Panc1 (cell line): ENCODE results near the gene PTPN9. TPM values are rescaled to one million over a fixed set of nuclear protein-coding genes. Genes with fewer than 3 reads are reported as not detected.
A peak's percentile ranks its signal among the peaks of the same experiment; 100 is the strongest.
"Not testable (repeated sequence)": the region's sequence is repeated elsewhere in the genome, so short reads cannot be mapped to it uniquely, and the experiment has no call there.

ENCODE experiments used
- ATAC-seq: fragments of 200-7000 bp; cut with Tn5 transposase; 2 replicates; pipeline ENCODE4 v1.9.1; 2020; ENCODE audit warnings: mild to moderate bottlenecking, moderate library complexity
- BruUV-seq: library from RNA; stranded (reverse); fragments of 400-500 nt; replicated peaks from 2 replicates; lab custom pipeline; 2021; lab: Mats Ljungman, UMichigan
- CTCF ChIA-PET: fragments of 300-600 bp; sonication (Branson Sonifier 250); formaldehyde crosslinking; loops from one replicate; lab custom pipeline; 2022; ENCODE audit warnings: antibody characterized with exemption; lab: Charles Lee
- POLR2A ChIA-PET: fragments of 300-600 bp; sonication (Branson Sonifier 250); formaldehyde crosslinking; loops from one replicate; lab custom pipeline; 2022; ENCODE audit warnings: antibody characterized with exemption; lab: Charles Lee
- DNase-seq: peaks from one replicate; pipeline ENCODE4 v3.0.0-alpha.2; 2010; ENCODE audit warnings: low read depth, low spot score
- H3K27ac ChIP-seq: 2 replicates; pipeline ENCODE4 v1.5.1; 2011; ENCODE audit warnings: mild to moderate bottlenecking, low read length, inconsistent platforms
- H3K27me3 ChIP-seq: fragments of 200-500 bp; sonication (Bioruptor generic); 2 replicates; pipeline ENCODE4 v1.6.0; 2014; ENCODE audit warnings: low read length, inconsistent platforms; ENCODE audit not compliant: control insufficient read depth, insufficient read depth
- H3K36me3 ChIP-seq: fragments of 200-500 bp; sonication (Bioruptor generic); 2 replicates; pipeline ENCODE4 v1.5.1; 2014; ENCODE audit warnings: inconsistent platforms, mild to moderate bottlenecking, low read length, moderate library complexity; ENCODE audit not compliant: control insufficient read depth, insufficient read depth
- H3K4me1 ChIP-seq: 2 replicates; pipeline ENCODE4 v1.5.1; 2011; ENCODE audit warnings: inconsistent platforms, mild to moderate bottlenecking, low read length, moderate library complexity; ENCODE audit not compliant: control insufficient read depth, insufficient read depth
- H3K4me3 ChIP-seq, 2 experiments: 2 replicates each; pipeline ENCODE4 v1.5.1; 2011 to 2012; ENCODE audit warnings: low read depth in 2 of 2, low read length in 2 of 2, mild to moderate bottlenecking in 2 of 2, inconsistent platforms in 1 of 2, moderate library complexity in 1 of 2
- H3K9me3 ChIP-seq: fragments of 200-500 bp; sonication (Bioruptor generic); 2 replicates; pipeline ENCODE4 v1.5.1; 2014; ENCODE audit warnings: low read depth, mild to moderate bottlenecking, inconsistent platforms, low read length, moderate library complexity; ENCODE audit not compliant: control insufficient read depth, insufficient read depth
- POLR2AphosphoS5 ChIP-seq: IDR thresholded peaks from 2 replicates; pipeline ENCODE4 v1.6.1; 2012; ENCODE audit warnings: mild to moderate bottlenecking, low read depth, low read length, moderate library complexity
- SIN3A ChIP-seq: IDR thresholded peaks from 2 replicates; pipeline ENCODE4 v1.6.1; 2012; ENCODE audit warnings: low read depth, mild to moderate bottlenecking, low read length, moderate library complexity, borderline replicate concordance; ENCODE audit not compliant: insufficient read depth
- TCF7L2 ChIP-seq: IDR thresholded peaks from 2 replicates; pipeline ENCODE4 v1.6.1; 2011; ENCODE audit warnings: mild to moderate bottlenecking, low read depth, low read length, inconsistent platforms
- in situ Hi-C: cut with HindIII; loops from 2 replicates; pipeline ENCODE4 v1.10.0; 2016; ENCODE audit warnings: low sequenced_read_pairs, low pct_unique_long_range_greater_than_20kb
- intact Hi-C: fragments of 100-400 bp; cut with micrococcal nuclease; formaldehyde crosslinking; loops from one replicate; pipeline ENCODE4 v1.10.0; 2022; ENCODE audit not compliant: unreplicated experiment
- total RNA-seq: library from RNA; stranded (reverse); gene quantifications from one replicate; pipeline ENCODE4 v1.2.1, GENCODE V29; 2021; ENCODE audit not compliant: unreplicated experiment
- TF ChIP-seq, protein P1 (sequence below), 2 experiments: IDR thresholded peaks; 2 replicates each; pipeline ENCODE4 v1.6.1; 2011 to 2012; ENCODE audit warnings: low read depth in 2 of 2, control low read depth in 1 of 2, low read length in 1 of 2, mild to moderate bottlenecking in 1 of 2, moderate library complexity in 1 of 2; ENCODE audit not compliant: insufficient read depth in 1 of 2
- TF ChIP-seq, protein P2 (sequence below): fragments of 450-650 bp; IDR thresholded peaks from 2 replicates; pipeline ENCODE4 v1.5.1; 2017; ENCODE audit warnings: mild to moderate bottlenecking

The PTPN9 gene
- total RNA-seq, 1 experiment from 2014 or later: 38.4 TPM

GRCh38 chr15:75545064-75545463 lies 34.1 kb downstream of the PTPN9 start:
- Histone ChIP-seq H3K27ac (no peak overlapping the region; the same call in 1 of the 2 replicates), H3K4me3 (no peak overlapping the region), H3K36me3 (no peaks in the 10 kb centered on the region), H3K4me1 (peaks cover 15% of the 10 kb centered on the region), H3K9me3 (no peaks in the 10 kb centered on the region), H3K27me3 (no peaks in the 10 kb centered on the region)
- POLR2A ChIA-PET: interaction anchor here (0.5 kb wide), 1 partner anchor 13 kb away, joined by 3 read pairs; no protein-coding TSS in a partner anchor
- no peak for ATAC-seq
- BruUV-seq: no TSS peak
- intact Hi-C loops (no loop called here), in situ Hi-C loops (no loop called here)
- TF ChIP-seq TCF7L2 (no peak), SIN3A (no peak), POLR2AphosphoS5 (no peak)
- TF ChIP-seq, protein P1, sequence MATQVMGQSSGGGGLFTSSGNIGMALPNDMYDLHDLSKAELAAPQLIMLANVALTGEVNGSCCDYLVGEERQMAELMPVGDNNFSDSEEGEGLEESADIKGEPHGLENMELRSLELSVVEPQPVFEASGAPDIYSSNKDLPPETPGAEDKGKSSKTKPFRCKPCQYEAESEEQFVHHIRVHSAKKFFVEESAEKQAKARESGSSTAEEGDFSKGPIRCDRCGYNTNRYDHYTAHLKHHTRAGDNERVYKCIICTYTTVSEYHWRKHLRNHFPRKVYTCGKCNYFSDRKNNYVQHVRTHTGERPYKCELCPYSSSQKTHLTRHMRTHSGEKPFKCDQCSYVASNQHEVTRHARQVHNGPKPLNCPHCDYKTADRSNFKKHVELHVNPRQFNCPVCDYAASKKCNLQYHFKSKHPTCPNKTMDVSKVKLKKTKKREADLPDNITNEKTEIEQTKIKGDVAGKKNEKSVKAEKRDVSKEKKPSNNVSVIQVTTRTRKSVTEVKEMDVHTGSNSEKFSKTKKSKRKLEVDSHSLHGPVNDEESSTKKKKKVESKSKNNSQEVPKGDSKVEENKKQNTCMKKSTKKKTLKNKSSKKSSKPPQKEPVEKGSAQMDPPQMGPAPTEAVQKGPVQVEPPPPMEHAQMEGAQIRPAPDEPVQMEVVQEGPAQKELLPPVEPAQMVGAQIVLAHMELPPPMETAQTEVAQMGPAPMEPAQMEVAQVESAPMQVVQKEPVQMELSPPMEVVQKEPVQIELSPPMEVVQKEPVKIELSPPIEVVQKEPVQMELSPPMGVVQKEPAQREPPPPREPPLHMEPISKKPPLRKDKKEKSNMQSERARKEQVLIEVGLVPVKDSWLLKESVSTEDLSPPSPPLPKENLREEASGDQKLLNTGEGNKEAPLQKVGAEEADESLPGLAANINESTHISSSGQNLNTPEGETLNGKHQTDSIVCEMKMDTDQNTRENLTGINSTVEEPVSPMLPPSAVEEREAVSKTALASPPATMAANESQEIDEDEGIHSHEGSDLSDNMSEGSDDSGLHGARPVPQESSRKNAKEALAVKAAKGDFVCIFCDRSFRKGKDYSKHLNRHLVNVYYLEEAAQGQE (IDR thresholded peaks at IDR 0.05; ENCODE audit: insufficient read depth in 1 of 2, low read depth in 2 of 2, low read length in 1 of 2): no peak
- TF ChIP-seq, protein P2, sequence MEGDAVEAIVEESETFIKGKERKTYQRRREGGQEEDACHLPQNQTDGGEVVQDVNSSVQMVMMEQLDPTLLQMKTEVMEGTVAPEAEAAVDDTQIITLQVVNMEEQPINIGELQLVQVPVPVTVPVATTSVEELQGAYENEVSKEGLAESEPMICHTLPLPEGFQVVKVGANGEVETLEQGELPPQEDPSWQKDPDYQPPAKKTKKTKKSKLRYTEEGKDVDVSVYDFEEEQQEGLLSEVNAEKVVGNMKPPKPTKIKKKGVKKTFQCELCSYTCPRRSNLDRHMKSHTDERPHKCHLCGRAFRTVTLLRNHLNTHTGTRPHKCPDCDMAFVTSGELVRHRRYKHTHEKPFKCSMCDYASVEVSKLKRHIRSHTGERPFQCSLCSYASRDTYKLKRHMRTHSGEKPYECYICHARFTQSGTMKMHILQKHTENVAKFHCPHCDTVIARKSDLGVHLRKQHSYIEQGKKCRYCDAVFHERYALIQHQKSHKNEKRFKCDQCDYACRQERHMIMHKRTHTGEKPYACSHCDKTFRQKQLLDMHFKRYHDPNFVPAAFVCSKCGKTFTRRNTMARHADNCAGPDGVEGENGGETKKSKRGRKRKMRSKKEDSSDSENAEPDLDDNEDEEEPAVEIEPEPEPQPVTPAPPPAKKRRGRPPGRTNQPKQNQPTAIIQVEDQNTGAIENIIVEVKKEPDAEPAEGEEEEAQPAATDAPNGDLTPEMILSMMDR: no peak
- CTCF ChIA-PET: interaction anchor here (0.9 kb wide), 1 partner anchor 19 kb away, joined by 6 read pairs; no protein-coding TSS in a partner anchor
- no peak for DNase-seq

DNA sequence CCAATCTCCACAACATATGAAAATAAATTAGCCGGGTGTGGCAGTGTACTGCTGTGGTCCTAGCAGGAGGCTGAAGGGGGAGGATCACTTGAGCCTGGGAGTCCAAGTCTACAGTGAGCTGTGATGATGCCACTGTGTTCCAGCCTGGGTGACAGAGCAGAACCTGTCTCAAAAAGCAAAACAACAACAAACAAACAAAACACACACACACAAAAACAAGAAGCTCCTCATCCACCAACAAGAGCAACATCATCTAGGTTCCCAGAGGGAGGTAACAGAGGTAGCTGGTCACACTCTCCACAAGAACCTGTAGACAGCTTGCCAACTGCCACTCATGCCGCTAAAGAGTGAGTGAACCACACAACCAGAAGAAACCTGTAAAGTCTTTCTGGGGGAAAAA lies 34.8 kb downstream of the PTPN9 start:
- in situ Hi-C loops (no loop called here), intact Hi-C loops (no loop called here)
- H3K36me3 ChIP-seq: no peaks in the 10 kb centered on the region
- no peak overlapping the region for H3K27ac ChIP-seq
- no TSS peak for BruUV-seq
- CTCF ChIA-PET: interaction anchor here (0.6 to 0.9 kb wide), 2 partner anchors 20 kb away, joined by 3 to 6 read pairs; no protein-coding TSS in a partner anchor
- H3K27me3 ChIP-seq: no peaks in the 10 kb centered on the region
- no peaks in the 10 kb centered on the region for H3K9me3 ChIP-seq
- DNase-seq (no peak), ATAC-seq (peak; percentile 42; the same call in 1 of the 2 replicates)
- H3K4me1 ChIP-seq: peaks cover 15% of the 10 kb centered on the region
- H3K4me3 ChIP-seq: no peak overlapping the region
- TF ChIP-seq POLR2AphosphoS5 (no peak), TCF7L2 (no peak)
- TF ChIP-seq, protein P1 (IDR thresholded peaks at IDR 0.05; ENCODE audit: insufficient read depth in 1 of 2, low read depth in 2 of 2, low read length in 1 of 2): no peak
- POLR2A ChIA-PET: interaction anchor here (0.5 to 0.6 kb wide), 3 partner anchors 13 to 43 kb away, joined by 3 to 10 read pairs (median 3); no protein-coding TSS in a partner anchor

DNA sequence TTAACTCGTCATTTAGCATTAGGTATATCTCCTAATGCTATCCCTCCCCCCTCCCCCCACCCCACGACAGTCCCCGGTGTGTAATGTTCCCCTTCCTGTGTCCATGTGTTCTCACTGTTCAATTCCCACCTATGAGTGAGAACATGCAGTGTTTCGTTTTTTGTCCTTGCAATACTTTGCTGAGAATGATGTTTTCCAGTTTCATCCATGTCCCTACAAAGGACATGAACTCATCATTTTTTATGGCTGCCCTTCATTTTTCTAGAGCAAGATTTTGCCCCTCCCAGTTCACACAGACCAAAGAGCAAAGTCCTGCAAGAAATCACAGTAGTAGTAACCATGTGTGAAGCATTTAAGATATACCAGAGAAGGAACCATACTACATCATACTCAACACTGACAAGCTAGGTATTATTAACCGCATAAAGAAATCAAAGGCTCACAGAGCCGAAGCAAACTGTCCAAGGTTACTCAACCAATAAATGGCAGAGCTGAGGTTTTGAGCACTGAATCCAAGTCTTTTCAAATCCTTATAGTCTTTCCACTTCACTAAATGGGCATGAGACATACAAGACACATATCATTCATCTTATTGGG lies 36.1 kb downstream of the PTPN9 start:
- intact Hi-C loops, H3K9me3 ChIP-seq, DNase-seq, H3K27ac ChIP-seq, H3K27me3 ChIP-seq, in situ Hi-C loops, H3K36me3 ChIP-seq, H3K4me3 ChIP-seq, ATAC-seq: not testable (repeated sequence)
- TSS peak; percentile 56 for BruUV-seq
- H3K4me1 ChIP-seq: peaks cover 15% of the 10 kb centered on the region
- CTCF ChIA-PET: interaction anchor here (0.5 kb wide), 1 partner anchor 47 kb away, joined by 4 read pairs; no protein-coding TSS in a partner anchor
- POLR2A ChIA-PET: interaction anchor here (0.6 kb wide), 1 partner anchor 70 kb away, joined by 8 read pairs; no protein-coding TSS in a partner anchor
